ENCODE results near the gene DUOXA2. TPM values are rescaled to one million over a fixed set of nuclear protein-coding genes. Genes with fewer than 3 reads are reported as not detected.

DUOXA2 gene
- total RNA-seq, 1 donor from 2014 or later, result not detected

DNA sequence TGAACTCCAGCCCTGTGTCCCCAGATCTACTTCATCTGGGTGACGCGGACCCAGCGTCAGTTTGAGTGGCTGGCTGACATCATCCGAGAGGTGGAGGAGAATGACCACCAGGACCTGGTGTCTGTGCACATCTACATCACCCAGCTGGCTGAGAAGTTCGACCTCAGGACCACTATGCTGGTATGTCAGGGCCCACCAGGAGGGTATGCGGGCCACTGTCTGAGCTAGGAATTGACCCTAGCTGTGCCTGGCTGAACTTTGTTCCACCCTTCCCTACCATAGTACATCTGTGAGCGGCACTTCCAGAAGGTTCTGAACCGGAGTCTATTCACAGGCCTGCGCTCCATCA is 49.4 kb downstream of the DUOXA2 start:
- Mint-ChIP-seq H3K27me3 (peaks cover 11% of the 10 kb centered on the region), H3K4me3 (ENCODE audit: low read depth) (no peak overlapping the region), H3K27ac (no peak overlapping the region), H3K4me1 (ENCODE audit: low read depth) (peaks cover 26% of the 10 kb centered on the region), H3K36me3 (ENCODE audit: insufficient read depth) (no peaks in the 10 kb centered on the region), H3K9me3 (ENCODE audit: low read depth) (no peaks in the 10 kb centered on the region)
- TF ChIP-seq, protein P1, sequence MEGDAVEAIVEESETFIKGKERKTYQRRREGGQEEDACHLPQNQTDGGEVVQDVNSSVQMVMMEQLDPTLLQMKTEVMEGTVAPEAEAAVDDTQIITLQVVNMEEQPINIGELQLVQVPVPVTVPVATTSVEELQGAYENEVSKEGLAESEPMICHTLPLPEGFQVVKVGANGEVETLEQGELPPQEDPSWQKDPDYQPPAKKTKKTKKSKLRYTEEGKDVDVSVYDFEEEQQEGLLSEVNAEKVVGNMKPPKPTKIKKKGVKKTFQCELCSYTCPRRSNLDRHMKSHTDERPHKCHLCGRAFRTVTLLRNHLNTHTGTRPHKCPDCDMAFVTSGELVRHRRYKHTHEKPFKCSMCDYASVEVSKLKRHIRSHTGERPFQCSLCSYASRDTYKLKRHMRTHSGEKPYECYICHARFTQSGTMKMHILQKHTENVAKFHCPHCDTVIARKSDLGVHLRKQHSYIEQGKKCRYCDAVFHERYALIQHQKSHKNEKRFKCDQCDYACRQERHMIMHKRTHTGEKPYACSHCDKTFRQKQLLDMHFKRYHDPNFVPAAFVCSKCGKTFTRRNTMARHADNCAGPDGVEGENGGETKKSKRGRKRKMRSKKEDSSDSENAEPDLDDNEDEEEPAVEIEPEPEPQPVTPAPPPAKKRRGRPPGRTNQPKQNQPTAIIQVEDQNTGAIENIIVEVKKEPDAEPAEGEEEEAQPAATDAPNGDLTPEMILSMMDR (IDR thresholded peaks at IDR 0.05; ENCODE audit: unreplicated experiment), result no peak
- no peak for DNase-seq (ENCODE audit: low spot score, unreplicated experiment)

DNA sequence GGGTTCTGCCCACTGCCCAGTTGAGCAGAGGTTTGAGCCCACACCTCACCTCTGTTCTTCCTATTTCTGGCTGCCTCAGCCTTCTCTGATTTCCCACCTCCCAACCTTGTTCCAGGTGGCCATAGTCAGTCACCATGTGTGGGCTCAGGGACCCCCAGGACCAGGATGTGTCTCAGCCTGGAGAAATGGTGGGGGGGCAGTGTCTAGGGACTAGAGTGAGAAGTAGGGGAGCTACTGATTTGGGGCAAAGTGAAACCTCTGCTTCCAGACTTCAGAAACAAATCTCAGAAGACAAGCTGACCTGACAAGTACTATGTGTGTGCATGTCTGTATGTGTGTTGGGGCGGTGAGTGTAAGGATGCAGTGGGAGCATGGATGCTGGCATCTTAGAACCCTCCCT is 50.8 kb downstream of the DUOXA2 start:
- peak overlapping the region; percentile 74 for H3K27ac Mint-ChIP-seq
- H3K4me3 Mint-ChIP-seq (ENCODE audit: low read depth), result peak overlapping the region; percentile 35
- TF ChIP-seq, protein P1 (IDR thresholded peaks at IDR 0.05; ENCODE audit: unreplicated experiment), result no peak
- no peaks in the 10 kb centered on the region for H3K36me3 Mint-ChIP-seq (ENCODE audit: insufficient read depth)
- no peak for DNase-seq (ENCODE audit: low spot score, unreplicated experiment)
- no peaks in the 10 kb centered on the region for H3K9me3 Mint-ChIP-seq (ENCODE audit: low read depth)
- peaks cover 26% of the 10 kb centered on the region for H3K4me1 Mint-ChIP-seq (ENCODE audit: low read depth)
- peaks cover 3% of the 10 kb centered on the region for H3K27me3 Mint-ChIP-seq

DNA sequence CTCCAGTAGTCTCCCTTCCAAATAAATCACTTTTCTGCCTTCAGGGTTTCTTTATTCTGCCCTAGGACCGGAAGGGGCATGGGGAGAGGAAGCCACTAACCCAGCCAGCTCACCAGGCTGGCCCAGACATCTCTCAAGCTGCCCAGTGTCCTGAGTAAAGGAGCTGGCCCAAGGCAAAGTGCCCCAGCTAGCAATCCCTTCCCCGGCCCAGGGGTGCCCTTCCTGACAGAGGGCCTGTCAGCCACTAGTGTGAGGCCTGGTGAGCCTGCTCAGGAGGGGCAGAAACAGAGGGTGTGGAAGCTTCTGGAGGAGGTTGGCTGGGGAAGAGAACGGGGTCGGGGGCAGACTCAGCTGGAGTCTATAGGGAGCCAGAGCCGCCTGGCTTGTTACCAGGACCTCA is 51.4 kb downstream of the DUOXA2 start:
- Mint-ChIP-seq H3K9me3 (ENCODE audit: low read depth) (no peaks in the 10 kb centered on the region), H3K4me3 (ENCODE audit: low read depth) (peak overlapping the region; percentile 59), H3K27ac (peak overlapping the region; percentile 78), H3K36me3 (ENCODE audit: insufficient read depth) (no peaks in the 10 kb centered on the region), H3K4me1 (ENCODE audit: low read depth) (peaks cover 26% of the 10 kb centered on the region), H3K27me3 (no peaks in the 10 kb centered on the region)
- TF ChIP-seq, protein P1 (IDR thresholded peaks at IDR 0.05; ENCODE audit: unreplicated experiment), result no peak
- DNase-seq (ENCODE audit: low spot score, unreplicated experiment), result no peak

DNA sequence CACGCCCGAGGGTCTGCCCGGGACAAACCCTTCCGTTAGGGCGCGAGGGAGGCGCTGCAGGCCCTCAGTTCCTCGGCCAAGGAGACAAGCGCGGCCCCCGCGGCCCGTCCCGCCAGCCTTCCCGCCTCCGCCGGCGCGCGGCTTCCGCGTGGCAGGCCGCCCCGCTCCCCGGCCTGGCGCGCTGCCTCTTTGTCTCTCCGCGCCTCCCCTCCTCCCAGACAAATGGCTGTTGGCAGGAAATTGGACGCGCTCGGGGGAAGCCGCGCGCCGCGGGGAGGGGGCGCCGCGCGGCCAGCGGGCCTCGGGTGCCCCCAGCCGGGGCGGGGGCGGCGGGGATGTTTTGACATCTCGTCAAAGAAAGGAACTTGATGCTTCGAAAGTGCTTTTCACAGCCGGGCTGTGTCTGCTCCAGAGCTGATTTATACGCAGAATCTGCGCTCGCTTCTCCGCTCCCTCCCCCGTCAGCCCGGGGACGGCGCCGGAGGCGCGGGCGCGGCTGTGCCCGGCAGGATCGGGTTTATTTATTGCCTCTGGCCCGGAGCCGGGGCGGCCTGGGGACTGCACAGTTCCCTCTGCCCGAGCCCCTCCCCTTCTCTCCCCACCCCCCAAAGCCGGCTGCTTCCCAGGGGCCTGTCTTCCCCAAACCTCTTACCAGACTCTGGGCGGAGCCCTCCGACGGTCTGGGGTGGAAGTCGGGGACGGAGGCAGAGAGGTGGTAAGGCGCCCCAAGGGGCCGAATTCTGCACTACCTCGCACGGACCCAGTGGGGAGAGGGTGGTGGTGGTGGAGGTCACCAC is 52.9 kb downstream of the DUOXA2 start:
- Mint-ChIP-seq H3K36me3 (ENCODE audit: insufficient read depth) (peaks cover 1% of the 10 kb centered on the region), H3K4me1 (ENCODE audit: low read depth) (peaks cover 26% of the 10 kb centered on the region), H3K27me3 (no peaks in the 10 kb centered on the region), H3K9me3 (ENCODE audit: low read depth) (no peaks in the 10 kb centered on the region), H3K27ac (peak overlapping the region; percentile 78), H3K4me3 (ENCODE audit: low read depth) (peak overlapping the region; percentile 46)
- TF ChIP-seq, protein P1 (IDR thresholded peaks at IDR 0.05; ENCODE audit: unreplicated experiment), result peak; percentile 71
- DNase-seq (ENCODE audit: low spot score, unreplicated experiment), result peak; percentile 74

DNA sequence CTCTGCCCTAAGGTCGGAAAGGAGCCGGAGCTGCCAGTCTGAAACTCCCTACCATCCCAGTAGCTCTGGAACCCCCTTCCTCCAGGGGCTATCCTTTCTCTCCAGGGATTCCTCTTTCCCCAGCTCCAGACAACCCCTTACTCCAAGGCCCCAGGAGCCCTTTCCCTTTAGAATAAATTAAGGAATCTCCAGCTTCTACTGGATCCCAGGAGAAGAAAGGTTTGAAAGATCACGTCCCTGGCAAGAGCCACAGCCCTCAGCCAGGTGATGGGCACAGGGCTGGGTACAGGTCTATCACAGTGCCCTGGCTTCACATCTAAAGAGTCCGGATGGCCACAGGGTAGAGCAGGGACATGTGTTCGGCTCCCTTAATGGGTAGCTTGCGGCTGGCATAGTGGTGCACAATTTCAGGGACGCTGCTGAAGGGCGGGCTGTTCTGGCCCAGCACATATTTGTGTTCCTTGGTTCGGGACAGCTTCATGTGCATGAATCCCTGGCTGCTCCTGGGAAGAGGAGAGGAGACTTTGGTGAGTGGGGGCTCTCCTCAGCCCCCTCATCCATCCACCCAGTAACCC is 53.6 kb downstream of the DUOXA2 start:
- H3K36me3 Mint-ChIP-seq (ENCODE audit: insufficient read depth), result peaks cover 1% of the 10 kb centered on the region
- peak overlapping the region; percentile 46 for H3K4me3 Mint-ChIP-seq (ENCODE audit: low read depth)
- H3K27ac Mint-ChIP-seq, result peak overlapping the region; percentile 78
- H3K9me3 Mint-ChIP-seq (ENCODE audit: low read depth), result no peaks in the 10 kb centered on the region
- no peaks in the 10 kb centered on the region for H3K27me3 Mint-ChIP-seq
- peaks cover 25% of the 10 kb centered on the region for H3K4me1 Mint-ChIP-seq (ENCODE audit: low read depth)
- TF ChIP-seq, protein P1 (IDR thresholded peaks at IDR 0.05; ENCODE audit: unreplicated experiment), result no peak
- DNase-seq (ENCODE audit: low spot score, unreplicated experiment), result no peak

Other genes starting within 250 kb of the DUOXA2 start
- not detected in 2 replicates for gene TERB2, start 157.6 kb upstream of the DUOXA2 start, total RNA-seq
- 247 and 300 TPM in 2 replicates for gene SORD, start 91.1 kb upstream of the DUOXA2 start, total RNA-seq
- gene DUOX2, start 154 bp upstream of the DUOXA2 start, total RNA-seq, result 0.53 and 1.1 TPM in 2 replicates
- gene DUOXA1, start 15.6 kb downstream of the DUOXA2 start, total RNA-seq, result 1.3 and 1.4 TPM in 2 replicates
- gene DUOX1, start 15.7 kb downstream of the DUOXA2 start, total RNA-seq, result 1.4 and 1.6 TPM in 2 replicates
- gene SHF, start 73.6 kb downstream of the DUOXA2 start, total RNA-seq, result 61.1 and 61.7 TPM in 2 replicates
- gene SLC28A2, start 137.9 kb downstream of the DUOXA2 start, total RNA-seq, result 1.2 and 1.7 TPM in 2 replicates